HG02763 (cell line): ENCODE data around the gene FSIP1.

Experiments used
- ATAC-seq: cut with Tn5 transposase; IDR thresholded peaks from one replicate; pipeline ENCODE4 v1.9.1; 2021; ENCODE audit warnings: mild to moderate bottlenecking, moderate library complexity; ENCODE audit not compliant: unreplicated experiment

FSIP1 gene

DNA sequence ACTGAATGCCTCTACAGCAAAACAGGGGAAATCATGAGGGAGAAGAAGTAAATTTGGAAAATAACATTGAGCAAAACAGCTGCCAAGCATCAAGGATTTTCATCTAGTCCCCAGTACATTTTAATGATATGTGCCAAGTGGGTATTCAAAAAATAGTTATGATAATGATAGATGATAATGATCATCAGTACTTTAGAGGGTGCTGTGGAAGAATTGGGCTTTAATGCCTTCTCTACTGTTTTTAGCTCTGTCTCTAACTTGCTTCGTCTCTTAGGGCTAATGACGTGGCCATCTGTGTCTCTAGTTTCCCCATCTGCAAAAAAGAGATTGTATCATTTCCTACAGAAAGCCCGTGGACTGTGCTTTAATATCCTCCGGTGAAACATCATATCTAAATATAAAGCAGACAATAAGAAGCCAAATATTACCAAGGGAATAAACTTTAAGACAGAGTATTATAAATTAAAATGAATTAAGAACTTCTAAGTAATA is 10.2 kb upstream of the FSIP1 start:
- no peak for ATAC-seq

DNA sequence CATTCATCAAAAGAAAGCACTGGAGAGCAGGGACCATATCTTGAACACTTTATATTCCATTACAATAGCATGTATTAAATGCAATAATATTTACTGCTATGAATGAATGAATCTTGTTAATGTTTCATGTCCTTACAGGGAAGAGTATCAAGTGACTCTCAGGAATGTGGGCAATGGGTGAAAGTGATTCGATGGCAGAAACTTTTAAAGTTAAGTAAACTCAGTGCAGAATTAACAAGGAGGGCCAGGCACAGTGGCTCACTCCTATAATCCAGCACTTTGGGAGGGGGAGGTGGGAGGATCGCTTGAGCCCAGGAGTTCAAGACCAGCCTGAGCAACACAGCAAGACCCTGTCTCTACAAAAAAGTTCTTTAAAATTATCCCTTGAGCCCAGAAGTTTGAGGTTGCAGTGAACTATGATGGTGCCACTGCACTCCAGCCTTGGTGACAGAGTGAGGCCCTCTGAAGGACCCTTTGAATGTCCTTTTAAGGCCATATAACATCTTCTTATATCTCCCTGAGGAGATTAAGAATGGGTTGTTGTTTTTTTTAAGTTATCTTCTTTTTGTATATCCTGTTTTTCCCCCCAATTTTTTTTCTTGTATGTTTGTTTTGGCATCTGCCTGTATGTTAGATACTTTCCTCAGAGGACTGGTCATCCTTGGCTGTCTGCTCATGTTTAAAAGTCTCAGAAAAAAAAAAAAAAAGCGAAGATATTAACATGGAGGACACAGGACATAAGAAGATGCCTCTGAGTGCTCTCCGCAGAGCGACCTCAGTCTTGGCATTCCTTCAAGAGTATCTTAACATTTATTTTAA is 9.6 kb upstream of the FSIP1 start:
- ATAC-seq, result no peak

DNA sequence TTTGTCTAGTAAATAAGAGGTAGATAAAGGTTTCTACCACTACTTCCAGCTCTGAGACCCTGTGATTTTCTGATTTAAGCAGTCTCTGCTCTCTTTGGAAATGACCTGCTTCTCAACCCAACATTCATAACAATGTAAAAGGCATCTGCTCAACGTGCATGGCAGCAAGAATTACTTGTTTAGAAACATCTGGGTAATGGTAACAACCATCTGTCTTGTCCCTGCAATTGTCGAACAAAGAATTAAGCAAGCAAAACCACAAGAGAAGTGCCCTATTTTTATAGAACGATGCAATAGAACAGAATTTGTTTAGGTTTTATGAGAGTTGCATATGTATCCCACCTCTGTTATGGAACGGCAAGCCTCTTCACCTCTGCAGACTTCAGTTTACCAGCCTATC is 7.1 kb upstream of the FSIP1 start:
- ATAC-seq, result no peak

DNA sequence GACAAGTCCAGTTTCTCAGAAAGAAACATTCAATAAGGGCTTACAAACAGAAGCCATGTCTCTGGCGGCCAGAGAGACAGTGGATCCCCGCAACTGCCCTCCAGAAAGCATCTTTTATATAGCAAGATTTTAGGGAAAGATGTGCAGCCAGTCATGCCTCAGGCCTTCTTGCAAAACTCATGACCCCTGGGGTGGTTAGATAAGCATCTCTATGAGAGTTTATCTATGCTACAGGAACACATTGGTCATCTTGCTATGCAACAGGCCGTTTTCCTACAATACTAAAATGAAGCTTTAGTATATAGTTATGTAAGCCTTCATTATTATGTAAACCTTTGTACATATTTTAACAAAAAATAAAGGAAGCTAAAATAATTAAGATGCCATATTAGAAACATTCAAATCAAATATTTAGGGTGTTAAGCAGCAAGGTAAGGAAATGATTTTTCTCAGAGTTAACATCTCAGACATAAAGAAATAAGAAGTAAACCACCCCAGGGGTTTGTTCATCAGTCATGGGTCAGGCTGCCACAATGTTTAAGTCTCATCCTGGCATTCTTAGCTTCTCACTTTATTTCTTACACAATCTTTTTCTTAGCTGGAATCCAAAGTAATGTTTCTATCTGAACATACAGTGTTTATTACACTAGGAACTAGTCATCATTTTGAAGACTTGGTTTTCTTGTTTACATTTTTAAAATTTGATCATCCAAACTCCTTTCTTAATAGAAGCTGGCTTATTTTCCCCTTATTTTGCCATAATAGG is 6.3 kb upstream of the FSIP1 start:
- ATAC-seq, result no peak

DNA sequence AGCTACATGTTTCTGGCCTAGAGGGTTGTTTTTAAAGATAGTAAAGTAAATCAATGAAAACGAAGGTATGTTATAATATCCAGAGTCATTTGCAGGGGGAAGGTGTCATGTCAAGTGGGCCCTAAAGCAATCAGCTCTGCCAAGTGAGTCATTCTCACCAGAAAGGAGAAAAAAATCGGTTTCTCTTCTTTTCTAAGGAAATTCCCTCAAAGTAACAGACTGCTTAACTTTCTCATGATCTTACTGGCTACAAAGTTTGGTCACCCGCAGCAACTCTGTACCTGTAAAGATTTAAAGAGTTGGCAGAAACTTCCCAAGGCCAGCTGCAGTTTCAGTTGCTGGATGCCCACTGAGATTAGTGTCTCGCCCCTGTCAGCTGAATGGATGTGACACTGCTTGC is 5.5 kb upstream of the FSIP1 start:
- ATAC-seq, result no peak

DNA sequence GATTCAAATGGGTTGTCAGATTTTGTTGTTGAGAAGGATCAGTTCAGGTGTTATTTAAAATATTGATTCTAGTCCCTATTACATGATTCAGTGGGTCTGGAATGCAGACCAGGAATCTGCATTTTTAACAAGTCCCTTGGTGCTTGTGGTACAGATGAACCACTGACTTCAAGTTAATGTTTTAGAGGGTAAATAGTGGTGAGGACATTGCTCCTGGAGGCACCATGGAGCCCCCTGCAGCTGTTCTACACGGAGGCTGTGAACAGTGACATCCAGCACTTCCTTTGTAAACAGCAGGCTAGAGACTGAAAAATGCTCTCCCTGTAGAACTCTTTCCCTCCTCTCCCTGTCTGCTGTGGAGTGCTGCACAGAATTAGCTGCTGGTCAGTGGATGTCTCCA is 4.8 kb upstream of the FSIP1 start:
- no peak for ATAC-seq

DNA sequence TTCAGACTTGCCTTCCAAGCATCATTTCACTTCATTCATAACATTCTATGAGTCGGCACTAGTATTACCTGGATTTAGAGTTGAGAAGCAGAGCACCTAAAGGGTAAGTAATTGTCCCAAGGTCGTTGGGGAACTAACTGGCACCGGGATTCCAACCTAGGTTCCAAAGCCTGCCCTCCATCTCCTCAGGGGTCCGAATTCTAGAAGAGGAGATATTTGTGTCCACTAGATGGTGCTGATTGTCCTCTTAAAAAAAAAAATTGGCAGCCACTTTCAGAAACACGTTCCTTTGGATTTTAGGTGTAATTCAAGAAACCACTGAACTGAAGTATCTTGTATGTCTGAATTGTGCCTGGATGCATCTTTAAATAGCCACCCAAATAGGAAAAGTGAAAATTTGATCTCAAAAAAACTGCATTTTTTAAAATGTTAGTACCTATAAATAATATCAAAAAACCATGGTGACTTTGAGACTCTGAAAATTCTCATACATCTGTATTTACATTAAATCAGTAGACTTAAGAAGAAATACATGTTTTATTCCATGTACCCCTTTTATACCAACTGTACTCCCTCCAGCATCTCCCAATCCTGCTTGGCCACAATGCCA is 3.9 kb upstream of the FSIP1 start:
- no peak for ATAC-seq

DNA sequence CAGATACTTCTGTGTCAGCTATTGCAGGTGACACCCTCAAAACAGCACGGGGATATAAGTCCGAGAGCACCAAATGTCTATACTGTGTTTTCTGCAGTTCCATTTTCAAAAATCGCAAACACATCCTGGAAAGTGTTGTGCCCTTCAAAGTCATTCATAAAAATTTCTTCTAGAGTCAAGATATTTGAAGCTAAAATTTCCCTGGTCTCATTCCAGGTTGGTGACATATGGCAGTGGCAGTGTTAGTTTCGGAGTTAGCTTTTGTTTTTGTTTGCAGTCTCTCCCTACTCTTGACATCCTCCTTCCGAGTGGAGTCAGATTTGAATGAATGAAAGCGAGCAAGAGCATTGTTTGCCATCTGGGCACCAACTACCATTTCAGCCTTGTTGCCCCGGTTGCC is 3.2 kb upstream of the FSIP1 start:
- ATAC-seq, result no peak

DNA sequence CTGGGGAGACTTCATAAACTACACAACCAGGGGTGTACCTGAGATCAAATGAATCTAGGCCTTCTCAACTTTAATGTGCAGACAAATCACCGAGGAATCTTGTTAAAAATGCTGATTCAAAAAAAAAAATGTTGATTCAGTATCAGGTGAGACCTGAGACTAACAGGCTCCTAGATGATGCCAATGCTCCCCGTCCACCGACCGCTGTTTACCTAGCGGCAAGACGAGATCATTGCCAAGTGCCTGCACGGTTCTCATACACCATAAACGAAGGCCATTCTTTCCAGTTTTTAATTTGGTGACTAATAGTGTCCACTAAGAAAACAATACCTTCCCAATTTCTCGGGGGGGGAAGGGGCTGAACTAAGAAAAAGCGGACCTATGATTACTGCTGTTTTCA is 2.5 kb upstream of the FSIP1 start:
- ATAC-seq, result no peak

DNA sequence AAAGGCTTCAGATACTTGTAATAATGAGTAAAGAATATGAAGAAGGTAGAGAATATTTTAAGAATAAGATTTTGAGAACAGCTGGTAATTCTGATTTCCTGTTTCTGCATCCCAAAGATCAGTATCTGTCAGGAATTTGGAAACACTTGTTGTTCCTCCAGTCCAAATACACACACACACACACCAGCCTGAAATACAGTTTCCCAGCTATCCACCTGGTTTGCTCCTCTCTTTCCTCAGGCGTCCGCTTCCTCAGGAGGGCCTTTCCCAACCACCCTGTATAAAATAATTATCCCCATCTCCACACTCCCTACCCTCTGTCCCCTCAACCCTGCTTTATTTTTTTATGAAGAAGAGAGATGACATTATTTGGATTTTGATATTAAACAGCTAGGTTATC is 2.0 kb upstream of the FSIP1 start:
- no peak for ATAC-seq

DNA sequence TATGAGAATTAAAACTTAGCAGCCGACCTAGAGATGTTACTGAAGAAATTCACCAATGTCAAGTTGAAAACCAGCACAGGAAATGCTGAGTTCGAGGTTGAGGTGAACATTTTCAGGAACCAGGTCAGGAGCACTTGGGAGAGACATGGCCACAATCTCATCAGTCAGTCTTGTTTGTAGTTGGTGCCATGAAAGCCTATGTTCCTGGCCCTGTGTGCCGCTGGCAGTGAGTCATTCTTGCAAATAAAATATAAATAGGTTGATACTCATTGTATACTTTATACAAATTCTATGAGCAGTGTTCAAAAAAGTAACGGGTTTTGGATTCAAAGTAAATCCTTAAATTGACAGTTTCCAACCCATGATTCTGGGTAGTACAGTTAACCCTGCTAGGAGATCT is 1.5 kb upstream of the FSIP1 start:
- no peak for ATAC-seq

DNA sequence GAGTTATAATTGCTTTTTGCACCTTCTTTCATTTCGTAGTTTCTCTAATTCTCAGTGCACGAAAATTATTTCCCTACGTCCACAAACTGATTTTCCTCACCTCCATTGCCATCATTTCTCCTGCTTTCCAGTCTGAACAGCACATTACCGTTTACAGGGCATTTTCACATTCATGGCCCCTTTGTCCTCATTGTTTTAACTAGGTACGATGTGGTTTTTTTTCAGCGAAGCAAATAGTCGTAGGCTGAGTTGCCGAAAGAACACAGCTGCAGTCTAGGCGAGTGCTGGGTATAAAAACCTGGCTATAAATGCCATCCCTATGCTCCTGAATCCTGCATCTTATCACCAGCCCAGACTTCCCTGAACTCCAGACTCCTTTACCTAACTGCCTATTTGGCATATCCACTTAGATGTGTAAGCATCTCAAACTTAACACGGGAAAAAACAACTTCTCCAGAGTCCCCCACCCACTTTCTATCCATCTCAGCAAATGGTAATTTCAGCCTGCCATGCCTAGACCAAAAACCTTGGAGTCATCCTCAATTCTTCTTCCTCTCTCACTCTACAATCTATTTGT is 691 bp upstream of the FSIP1 start:
- ATAC-seq, result no peak

DNA sequence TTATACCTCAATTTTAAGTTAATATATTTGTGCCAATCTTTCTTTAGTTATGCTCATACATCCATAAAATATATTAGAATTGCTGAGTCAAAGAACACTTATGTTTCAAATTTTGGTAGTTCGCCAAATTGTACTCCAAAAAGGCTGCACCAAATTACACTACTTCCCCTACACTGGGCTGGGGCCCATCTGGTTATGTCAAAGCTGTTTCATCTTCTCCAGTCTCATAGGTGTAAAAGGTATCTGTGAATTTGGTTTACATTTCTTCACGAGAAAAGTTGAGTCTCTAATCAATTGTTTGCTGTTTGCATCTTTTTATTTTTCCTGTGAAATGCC is 706 bp downstream of the FSIP1 start:
- no peak for ATAC-seq

DNA sequence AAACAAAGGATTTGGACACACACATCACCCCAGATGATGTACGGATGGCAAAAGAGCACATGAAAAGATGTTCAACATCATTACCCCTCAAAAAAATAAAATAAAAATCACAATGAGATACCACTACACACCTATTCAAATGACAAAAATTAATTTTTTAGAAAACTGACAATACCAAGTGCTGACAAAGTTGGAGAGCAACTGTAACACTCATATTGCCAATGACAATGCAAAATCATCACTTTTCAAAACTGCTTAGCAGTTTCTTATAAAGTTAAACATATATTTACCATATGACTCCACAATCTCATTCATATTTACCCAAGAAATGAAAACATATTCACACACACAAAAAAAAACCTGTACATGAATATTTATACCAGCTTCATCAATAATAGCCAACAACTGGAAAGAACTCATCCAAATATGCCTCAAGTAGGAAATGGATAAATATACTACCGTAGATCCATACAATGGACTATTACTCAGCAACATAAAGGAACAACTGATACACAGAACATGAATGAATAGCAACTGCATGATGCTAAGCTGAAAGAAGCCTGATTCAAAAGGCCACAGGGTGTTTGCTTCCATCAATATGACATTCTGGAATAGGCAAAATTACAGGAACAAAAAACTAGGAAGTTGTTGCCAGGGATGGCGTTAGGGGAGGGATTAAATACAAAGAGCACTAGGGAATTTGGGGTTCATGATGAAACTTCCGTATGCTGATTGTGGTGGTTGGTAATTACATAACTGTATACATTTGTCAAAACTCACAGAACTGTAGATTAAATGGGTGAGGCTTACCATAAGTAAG is 1.3 kb downstream of the FSIP1 start:
- no peak for ATAC-seq

DNA sequence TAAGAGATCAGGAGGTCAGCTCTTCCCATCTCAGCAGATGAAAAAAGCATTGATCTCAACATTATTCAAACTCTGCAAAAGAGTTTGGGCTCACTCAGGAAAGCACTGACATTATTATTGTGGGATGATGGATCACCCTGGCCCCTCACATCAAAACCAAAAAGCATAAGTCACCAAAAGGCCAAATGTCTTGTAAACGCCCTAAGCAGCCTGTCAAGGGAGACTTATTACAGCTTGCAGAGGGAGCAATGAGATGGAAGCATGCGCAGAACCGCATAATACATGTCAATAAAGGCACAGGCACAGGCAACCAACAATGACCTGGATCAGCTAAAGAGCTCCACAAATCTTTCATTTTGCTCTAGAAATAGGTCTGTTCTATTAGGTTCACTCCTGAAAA is 4.6 kb downstream of the FSIP1 start:
- no peak for ATAC-seq

DNA sequence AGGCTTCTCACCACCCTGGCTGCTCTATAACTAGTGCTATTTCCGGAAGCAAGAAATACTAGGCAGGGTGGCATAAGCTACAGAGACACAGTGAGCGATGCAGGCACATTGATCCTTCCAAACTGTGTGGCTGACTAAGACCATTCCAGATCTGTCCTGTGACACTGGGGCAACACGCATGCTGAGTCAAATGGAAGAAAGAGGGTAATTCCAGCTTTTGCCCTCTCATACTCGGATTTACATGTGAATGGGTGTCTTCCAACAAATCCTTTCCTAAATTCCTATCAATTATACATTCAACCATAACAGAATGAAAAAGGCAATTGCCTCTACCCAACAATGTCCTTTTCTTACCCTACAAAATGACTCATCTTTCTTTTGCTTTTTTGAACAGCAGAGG is 5.1 kb downstream of the FSIP1 start:
- ATAC-seq, result no peak

DNA sequence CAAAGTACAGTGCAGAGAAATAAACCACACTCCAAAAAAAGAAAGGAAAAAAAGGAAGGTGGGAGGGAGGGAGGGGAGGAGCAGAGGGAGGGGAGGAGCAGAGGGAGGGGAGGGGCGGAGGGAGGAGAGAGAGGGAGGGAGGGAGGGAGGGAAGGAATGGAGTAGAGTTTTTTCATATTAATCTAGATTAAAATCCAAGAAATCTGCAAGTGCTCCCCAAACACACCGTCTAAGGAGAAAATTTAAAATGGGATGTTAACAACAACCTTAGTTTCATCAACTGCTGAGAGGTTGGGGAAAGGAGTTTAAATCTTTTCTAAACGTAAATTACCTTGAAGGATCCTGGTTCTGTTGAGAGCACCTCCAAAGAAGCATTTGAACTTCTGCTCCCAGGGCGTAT is 6.6 kb downstream of the FSIP1 start:
- ATAC-seq, result no peak

DNA sequence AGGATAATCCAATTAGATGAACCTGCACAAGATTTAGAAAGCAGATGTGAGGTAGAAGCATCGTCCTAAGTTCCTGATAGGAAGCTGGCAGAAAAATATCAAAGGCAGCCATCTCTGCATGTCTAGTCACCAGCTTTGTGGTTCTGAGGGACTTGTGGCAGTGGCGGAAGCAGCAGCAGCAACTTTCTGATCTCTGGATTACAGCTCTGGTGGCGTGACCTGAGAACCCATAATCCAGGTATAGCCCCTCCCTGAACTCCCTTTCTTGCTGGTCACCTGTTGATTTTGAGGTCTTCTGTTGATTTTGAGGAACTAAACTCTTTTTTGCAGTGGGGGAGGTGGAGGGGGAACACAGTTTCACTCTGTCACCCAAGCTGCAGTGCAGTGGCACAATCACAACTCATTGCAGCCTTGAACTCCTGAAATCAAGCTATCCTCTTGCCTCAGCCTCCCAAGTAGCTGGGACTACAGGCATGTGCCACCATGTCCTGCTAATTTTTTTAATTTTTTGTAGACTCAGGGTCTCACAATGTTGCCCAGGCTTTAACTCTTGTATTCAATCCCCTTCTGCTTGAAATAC is 7.9 kb downstream of the FSIP1 start:
- ATAC-seq, result no peak

DNA sequence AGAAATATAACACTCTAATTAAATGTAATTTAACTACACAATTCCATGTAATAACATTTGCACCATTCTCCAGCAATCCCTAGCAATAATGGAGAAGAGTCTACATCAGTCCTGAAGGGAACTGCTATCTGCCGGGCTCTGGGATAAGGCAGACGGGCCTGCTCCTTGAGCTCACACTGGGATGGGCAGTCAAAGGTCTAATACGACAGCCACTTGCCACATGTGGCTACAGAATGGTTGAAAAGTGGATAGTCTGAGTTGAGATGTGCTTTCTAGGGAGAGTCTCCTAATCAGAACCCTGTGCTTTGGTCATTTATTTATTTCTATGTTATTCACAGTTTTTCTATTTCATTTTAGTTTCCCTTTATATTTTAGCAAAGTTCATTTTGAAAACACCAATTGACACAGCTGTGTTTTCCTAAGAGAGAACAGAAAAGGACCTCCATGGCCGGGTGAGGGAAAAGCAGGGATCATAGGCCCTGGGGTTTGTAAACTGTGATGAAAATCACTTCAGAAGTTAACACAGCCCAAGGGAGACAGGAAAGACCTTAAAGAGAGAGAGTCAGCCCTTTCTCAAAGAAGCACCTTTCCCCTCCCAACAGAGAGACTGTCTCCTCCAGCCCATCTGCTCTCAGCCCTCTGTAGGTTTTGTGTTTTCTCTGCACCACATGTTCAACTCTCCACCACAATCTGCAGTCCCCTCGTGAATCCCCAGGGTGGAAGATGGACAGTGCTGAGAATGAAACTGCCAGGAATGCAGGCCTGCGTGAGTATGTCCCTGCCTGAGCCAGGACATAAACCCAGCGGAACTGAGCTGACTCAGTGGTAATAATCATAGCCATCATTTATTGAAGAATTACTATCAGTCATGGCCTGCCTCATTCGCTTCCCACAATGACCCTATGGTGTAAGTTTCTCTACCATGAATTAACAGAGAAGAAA is 11.6 kb downstream of the FSIP1 start:
- no peak for ATAC-seq
